Right lobe of liver (tissue), 6 donors: ENCODE results near the gene LRMDA. TPM values are rescaled to one million over a fixed set of nuclear protein-coding genes. Genes with fewer than 3 reads are reported as not detected.
A peak's percentile ranks its signal among the peaks of the same experiment; 100 is the strongest.

ENCODE experiments used
- ATAC-seq, 4 donors: fragments of 200-7000 bp; cut with Tn5 transposase; one replicate each; pipeline ENCODE4 v1.9.1; 2020; ENCODE audit warnings: mild to moderate bottlenecking in 4 of 4, moderate library complexity in 4 of 4
- DNase-seq, 3 donors: peaks; one replicate each; pipeline ENCODE4 v3.0.0-alpha.2; 2020
- H3K27ac ChIP-seq, 3 donors: fragments of 200-600 bp; one replicate each; pipeline ENCODE4 v1.8.0; 2022
- H3K27me3 ChIP-seq, 2 donors: fragments of 200-600 bp; one replicate each; pipeline ENCODE4 v1.8.0; 2022
- H3K36me3 ChIP-seq, 4 donors: fragments of 200-600 bp; sonication (generic) in 1 of 4; one replicate each; pipeline versions ENCODE4 v1.5.1 to v1.8.0; 2017 to 2022; ENCODE audit warnings: control low read depth in 1 of 4
- H3K4me1 ChIP-seq, 4 donors: fragments of 200-600 bp; sonication (generic) in 1 of 4; one replicate each; pipeline versions ENCODE4 v1.5.1 to v1.8.0; 2017 to 2022; ENCODE audit warnings: control low read depth in 1 of 4
- H3K4me3 ChIP-seq, 3 donors: fragments of 200-600 bp; one replicate each; pipeline ENCODE4 v1.8.0; 2022
- H3K9me3 ChIP-seq, 4 donors: fragments of 200-600 bp; sonication (generic) in 1 of 4; one replicate each; pipeline versions ENCODE4 v1.5.1 to v1.8.0; 2017 to 2022; ENCODE audit warnings: control low read depth in 1 of 4
- POLR2A ChIP-seq: fragments of 450-650 bp; IDR thresholded peaks from one replicate; pipeline ENCODE4 v1.6.1; 2017; ENCODE audit warnings: antibody characterized with exemption, mild to moderate bottlenecking
- WGBS: methylation state at CpG from one replicate; pipeline ENCODE4 v1.1.6; 2018; ENCODE audit warnings: low coverage, low lambda C conversion rate; ENCODE audit not compliant: insufficient coverage; ENCODE audit errors: missing lambda C conversion rate; 5-methylcytosine and 5-hydroxymethylcytosine counted together
- intact Hi-C, 2 donors: fragments of 100-400 bp; cut with DNase I; formaldehyde crosslinking; loops; one replicate each; pipeline versions ENCODE4 v1.11.2 to v1.14.1; 2022
- total RNA-seq, 6 experiments: library from RNA; depleted of rRNA in 2 of 6; stranded (reverse); fragments of >200 nt in 2 of 6; fragmentation: NEBNext Ultra II Directional in 3 of 6; extraction: Animal tissue kit (Norgen Biotek cat#: 25700) in 3 of 6; gene quantifications; one replicate each; pipeline versions ENCODE4 v1.1.0 to v1.2.4, GENCODE V29; 2016 to 2023
- TF ChIP-seq, protein P1 (sequence below), 4 donors: fragments of 200-600 bp in 3 of 4; fragments of 450-650 bp in 1 of 4; IDR thresholded peaks; one replicate each; pipeline versions ENCODE4 v1.5.1 to v1.8.0; 2016 to 2022; ENCODE audit warnings: antibody characterized with exemption in 4 of 4, mild to moderate bottlenecking in 2 of 4
- donor health status: DM: no; HTN: yes; CAD: no.
- donor health status: DM: no; HTN: no; CAD: no.
- donor health status: DM: no; HTN: no; CAD: no.
- donor health status: DM: no; HTN: yes; CAD: no.
- donor health status: DM: no; HTN: yes; CAD: no.

The LRMDA gene
- total RNA-seq, 6 experiments from 2014 or later, result 9.9 to 19.9 (median 16.3) TPM

DNA sequence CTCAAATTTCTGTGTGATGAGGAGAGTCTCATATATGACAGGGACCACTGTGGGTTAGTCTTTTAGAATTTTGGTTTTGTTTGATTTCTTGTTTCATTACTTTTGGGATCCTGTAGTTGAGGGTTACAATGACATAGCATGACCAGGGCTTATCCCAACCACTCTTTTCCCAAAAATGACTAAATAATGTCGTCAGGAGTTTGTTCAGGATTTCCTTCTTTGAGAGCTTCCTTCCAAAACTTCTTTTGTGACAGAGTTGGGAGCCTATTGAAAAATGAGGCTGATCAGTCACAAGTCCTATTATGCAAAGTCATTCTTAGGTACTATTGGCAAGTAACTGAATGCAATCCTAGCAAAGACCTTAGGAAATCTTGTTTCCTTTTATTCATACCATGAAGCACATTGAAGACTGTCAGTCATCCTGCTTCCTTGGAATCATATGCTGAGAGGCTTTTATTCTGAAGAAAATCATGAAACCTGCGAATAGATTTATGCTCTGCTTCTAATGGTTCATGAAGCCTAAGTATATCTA lies 498.3 kb downstream of the LRMDA start:
- no peaks in the 10 kb centered on the region for H3K9me3 ChIP-seq
- no peak for DNase-seq
- no peaks in the 10 kb centered on the region for H3K4me1 ChIP-seq
- no peak overlapping the region for H3K4me3 ChIP-seq
- intact Hi-C loops, result no loop called here
- ATAC-seq, result peak in 1 of 4 donors; percentile 64
- 77% methylated on average over 2 of the region's 2 CpGs for WGBS
- TF ChIP-seq POLR2A, result no peak
- TF ChIP-seq, protein P1, sequence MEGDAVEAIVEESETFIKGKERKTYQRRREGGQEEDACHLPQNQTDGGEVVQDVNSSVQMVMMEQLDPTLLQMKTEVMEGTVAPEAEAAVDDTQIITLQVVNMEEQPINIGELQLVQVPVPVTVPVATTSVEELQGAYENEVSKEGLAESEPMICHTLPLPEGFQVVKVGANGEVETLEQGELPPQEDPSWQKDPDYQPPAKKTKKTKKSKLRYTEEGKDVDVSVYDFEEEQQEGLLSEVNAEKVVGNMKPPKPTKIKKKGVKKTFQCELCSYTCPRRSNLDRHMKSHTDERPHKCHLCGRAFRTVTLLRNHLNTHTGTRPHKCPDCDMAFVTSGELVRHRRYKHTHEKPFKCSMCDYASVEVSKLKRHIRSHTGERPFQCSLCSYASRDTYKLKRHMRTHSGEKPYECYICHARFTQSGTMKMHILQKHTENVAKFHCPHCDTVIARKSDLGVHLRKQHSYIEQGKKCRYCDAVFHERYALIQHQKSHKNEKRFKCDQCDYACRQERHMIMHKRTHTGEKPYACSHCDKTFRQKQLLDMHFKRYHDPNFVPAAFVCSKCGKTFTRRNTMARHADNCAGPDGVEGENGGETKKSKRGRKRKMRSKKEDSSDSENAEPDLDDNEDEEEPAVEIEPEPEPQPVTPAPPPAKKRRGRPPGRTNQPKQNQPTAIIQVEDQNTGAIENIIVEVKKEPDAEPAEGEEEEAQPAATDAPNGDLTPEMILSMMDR (IDR thresholded peaks at IDR 0.05), result no peak
- no peaks in the 10 kb centered on the region for H3K36me3 ChIP-seq
- H3K27me3 ChIP-seq, result no peaks in the 10 kb centered on the region
- H3K27ac ChIP-seq, result no peak overlapping the region

DNA sequence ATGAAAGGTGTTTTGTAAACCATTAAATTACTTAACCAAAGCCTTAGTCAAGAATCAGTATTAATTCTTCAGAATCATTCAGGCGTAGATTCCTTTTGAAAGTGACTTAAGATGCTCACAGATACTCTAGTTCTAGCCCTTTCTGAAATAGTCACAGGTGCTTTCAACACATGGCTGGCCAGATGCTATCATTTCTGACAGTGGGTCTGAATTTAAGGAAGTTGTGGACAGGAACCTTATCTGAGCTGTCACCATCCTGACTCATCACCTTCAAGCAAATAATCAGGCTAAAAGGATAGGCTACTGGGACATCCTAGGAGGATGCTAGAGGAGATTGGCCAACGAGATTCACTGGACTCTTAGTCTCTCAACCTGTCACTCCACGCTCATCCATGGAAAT lies 501.5 kb downstream of the LRMDA start:
- no peak for ATAC-seq
- 90% methylated on average over 2 of the region's 3 CpGs for WGBS

DNA sequence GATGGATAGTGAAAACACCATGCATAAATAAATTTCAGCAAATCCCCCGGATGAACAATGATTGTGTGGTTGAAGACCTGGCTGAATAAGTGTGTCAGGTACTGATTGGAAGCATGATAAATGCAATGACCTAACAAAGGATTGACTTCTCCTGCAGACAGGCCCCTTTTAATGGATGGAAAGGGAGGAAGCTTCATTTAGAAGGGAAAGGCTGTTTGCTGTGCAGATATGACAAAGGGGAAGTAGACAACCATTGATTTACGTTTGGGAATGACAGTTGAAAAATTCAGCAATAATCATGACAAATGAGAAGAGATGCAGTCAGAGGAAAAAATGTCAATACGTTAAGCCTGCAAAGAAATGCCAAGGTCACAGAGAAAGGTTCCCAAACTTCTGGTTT lies 503.8 kb downstream of the LRMDA start:
- ATAC-seq (no peak), DNase-seq (no peak)

More for the DNA sequence above, 501.5 kb downstream of the LRMDA start:
- no peaks in the 10 kb centered on the region for H3K27me3 ChIP-seq
- no peaks in the 10 kb centered on the region for H3K4me1 ChIP-seq
- DNase-seq, result no peak
- H3K27ac ChIP-seq, result no peak overlapping the region
- no peaks in the 10 kb centered on the region for H3K9me3 ChIP-seq
- intact Hi-C loops, result no loop called here
- no peaks in the 10 kb centered on the region for H3K36me3 ChIP-seq
- no peak overlapping the region for H3K4me3 ChIP-seq
- TF ChIP-seq, protein P1 (IDR thresholded peaks at IDR 0.05), result no peak
- TF ChIP-seq POLR2A, result no peak

DNA sequence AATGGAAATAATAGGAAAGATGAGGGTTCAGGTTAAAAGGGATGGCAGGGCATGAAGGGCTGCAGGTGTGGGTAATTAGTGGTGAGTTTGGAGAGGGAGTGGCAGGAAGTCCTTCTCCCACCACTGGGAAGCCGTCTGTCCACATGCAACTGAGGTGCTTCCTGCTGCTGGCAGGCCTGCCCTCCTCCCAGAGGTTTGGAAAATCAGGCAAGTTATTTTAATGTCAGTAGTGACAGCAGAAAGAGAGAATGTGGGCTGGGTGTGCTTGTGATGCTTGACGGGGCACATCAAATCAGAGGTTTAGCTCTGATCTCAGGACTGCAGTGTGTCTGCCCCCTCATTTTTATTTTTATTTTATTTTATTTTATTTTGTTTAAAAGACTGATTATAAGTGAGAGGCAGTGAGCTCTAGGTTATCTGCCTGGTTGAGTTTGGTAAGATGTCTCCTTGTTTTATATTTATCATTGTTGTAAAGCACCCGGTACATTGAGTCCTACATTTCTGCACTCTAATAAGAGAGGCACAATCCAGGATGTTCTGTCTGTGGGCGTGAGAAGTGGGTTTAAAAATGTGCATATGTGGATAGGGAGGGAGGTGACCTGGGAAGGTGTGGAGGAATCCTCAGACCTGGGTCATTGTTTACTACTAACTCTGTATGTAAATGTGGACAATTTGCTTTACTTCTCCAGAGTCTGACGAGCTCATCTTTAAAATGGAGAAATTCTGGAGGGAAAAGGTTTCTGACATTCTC lies 504.4 kb downstream of the LRMDA start:
- 83% methylated on average over 4 of the region's 5 CpGs for WGBS
- H3K27me3 ChIP-seq, result no peaks in the 10 kb centered on the region
- H3K4me1 ChIP-seq, result no peaks in the 10 kb centered on the region
- TF ChIP-seq, protein P1 (IDR thresholded peaks at IDR 0.05), result no peak
- TF ChIP-seq POLR2A, result no peak
- no peak overlapping the region for H3K4me3 ChIP-seq
- H3K36me3 ChIP-seq, result no peaks in the 10 kb centered on the region
- ATAC-seq, result no peak
- intact Hi-C loops, result no loop called here
- H3K9me3 ChIP-seq, result no peaks in the 10 kb centered on the region
- H3K27ac ChIP-seq, result no peak overlapping the region
- no peak for DNase-seq

More for the DNA sequence above, 503.8 kb downstream of the LRMDA start:
- WGBS, result 51% methylated on average over 2 of the region's 3 CpGs
- H3K36me3 ChIP-seq, result no peaks in the 10 kb centered on the region
- no peaks in the 10 kb centered on the region for H3K27me3 ChIP-seq
- H3K4me1 ChIP-seq, result no peaks in the 10 kb centered on the region
- H3K27ac ChIP-seq, result no peak overlapping the region
- intact Hi-C loops, result no loop called here
- TF ChIP-seq, protein P1 (IDR thresholded peaks at IDR 0.05), result no peak
- no peak for TF ChIP-seq POLR2A
- no peak overlapping the region for H3K4me3 ChIP-seq
- no peaks in the 10 kb centered on the region for H3K9me3 ChIP-seq
